Hepatocyte (in vitro differentiated cells): ENCODE measurements around the gene OSBPL7. TPM values are rescaled to one million over a fixed set of nuclear protein-coding genes. Genes with fewer than 3 reads are reported as not detected.

Experiments used
- DNase-seq: peaks from one replicate; pipeline ENCODE4 v3.0.0-alpha.2; 2016; ENCODE audit warnings: low spot score
- H2AFZ ChIP-seq: fragments of 200-600 bp; sonication (generic); 2 replicates; pipeline ENCODE4 v1.6.0; 2016; ENCODE audit warnings: antibody characterized with exemption, mild to moderate bottlenecking
- H3K27ac ChIP-seq: fragments of 200-600 bp; sonication (generic); 2 replicates; pipeline ENCODE4 v1.5.1; 2016; ENCODE audit warnings: mild to moderate bottlenecking
- H3K27me3 ChIP-seq: fragments of 200-600 bp; sonication (generic); 2 replicates; pipeline ENCODE4 v1.6.1; 2016
- H3K36me3 ChIP-seq: fragments of 200-600 bp; sonication (generic); replicated peaks from 2 replicates; pipeline ENCODE4 v1.5.1; 2016; ENCODE audit warnings: low read depth; ENCODE audit not compliant: insufficient read depth
- H3K4me1 ChIP-seq: fragments of 200-600 bp; sonication (generic); 2 replicates; pipeline ENCODE4 v1.5.1; 2016; ENCODE audit warnings: mild to moderate bottlenecking, moderate library complexity; ENCODE audit not compliant: insufficient read depth
- H3K4me2 ChIP-seq: fragments of 200-600 bp; sonication (generic); 2 replicates; pipeline ENCODE4 v1.6.0; 2016
- H3K4me3 ChIP-seq: fragments of 200-600 bp; sonication (generic); 2 replicates; pipeline ENCODE4 v1.5.1; 2016; ENCODE audit warnings: mild to moderate bottlenecking
- H3K79me2 ChIP-seq: fragments of 200-600 bp; sonication (generic); 2 replicates; pipeline ENCODE4 v1.6.0; 2017; ENCODE audit warnings: mild to moderate bottlenecking
- H3K9me2 ChIP-seq: fragments of 200-600 bp; sonication (generic); replicated peaks from 2 replicates; pipeline ENCODE4 v1.6.0; 2017; ENCODE audit warnings: mild to moderate bottlenecking; ENCODE audit not compliant: insufficient read depth
- H3K9me3 ChIP-seq: fragments of 200-600 bp; sonication (generic); 2 replicates; pipeline ENCODE4 v1.5.1; 2016; ENCODE audit warnings: low read depth, mild to moderate bottlenecking
- H4K20me1 ChIP-seq: fragments of 200-600 bp; sonication (generic); 2 replicates; pipeline ENCODE4 v1.6.0; 2016; ENCODE audit warnings: mild to moderate bottlenecking; ENCODE audit not compliant: insufficient read depth, poor library complexity, severe bottlenecking
- EZH2 ChIP-seq: fragments of 200-600 bp; sonication (generic); IDR thresholded peaks from 2 replicates; pipeline ENCODE4 v1.6.1; 2016; ENCODE audit warnings: antibody characterized with exemption, mild to moderate bottlenecking, borderline replicate concordance
- EZH2phosphoT487 ChIP-seq: fragments of 200-600 bp; sonication (generic); IDR thresholded peaks from one replicate; pipeline ENCODE4 v1.6.1; 2018; ENCODE audit warnings: antibody characterized with exemption, mild to moderate bottlenecking, low read depth, moderate library complexity; ENCODE audit not compliant: unreplicated experiment, severe bottlenecking
- WGBS: methylation state at CpG from one replicate; pipeline ENCODE4 v1.1.6; 2016; ENCODE audit warnings: low lambda C conversion rate; ENCODE audit errors: missing lambda C conversion rate; 5-methylcytosine and 5-hydroxymethylcytosine counted together
- polyA plus RNA-seq: library from polyadenylated mRNA; unstranded; fragments of >200 nt; fragmentation: Nextera tagmentation; extraction: Ambion mirVana; gene quantifications from 2 replicates; pipeline ENCODE4 v1.2.1, GENCODE V29; 2016
- total RNA-seq: library from RNA; depleted of rRNA; stranded (reverse); fragments of >200 nt; gene quantifications from 2 replicates; pipeline ENCODE4 v1.2.3, GENCODE V29; 2014
- TF ChIP-seq, protein P1 (sequence below): fragments of 200-600 bp; sonication (generic); IDR thresholded peaks from 2 replicates; pipeline ENCODE4 v1.5.1; 2016; ENCODE audit warnings: antibody characterized with exemption, mild to moderate bottlenecking; ENCODE audit not compliant: poor library complexity

Gene OSBPL7
- total and polyA plus RNA-seq, 2 experiments from 2014 or later: 6.2 to 9.3 TPM

DNA sequence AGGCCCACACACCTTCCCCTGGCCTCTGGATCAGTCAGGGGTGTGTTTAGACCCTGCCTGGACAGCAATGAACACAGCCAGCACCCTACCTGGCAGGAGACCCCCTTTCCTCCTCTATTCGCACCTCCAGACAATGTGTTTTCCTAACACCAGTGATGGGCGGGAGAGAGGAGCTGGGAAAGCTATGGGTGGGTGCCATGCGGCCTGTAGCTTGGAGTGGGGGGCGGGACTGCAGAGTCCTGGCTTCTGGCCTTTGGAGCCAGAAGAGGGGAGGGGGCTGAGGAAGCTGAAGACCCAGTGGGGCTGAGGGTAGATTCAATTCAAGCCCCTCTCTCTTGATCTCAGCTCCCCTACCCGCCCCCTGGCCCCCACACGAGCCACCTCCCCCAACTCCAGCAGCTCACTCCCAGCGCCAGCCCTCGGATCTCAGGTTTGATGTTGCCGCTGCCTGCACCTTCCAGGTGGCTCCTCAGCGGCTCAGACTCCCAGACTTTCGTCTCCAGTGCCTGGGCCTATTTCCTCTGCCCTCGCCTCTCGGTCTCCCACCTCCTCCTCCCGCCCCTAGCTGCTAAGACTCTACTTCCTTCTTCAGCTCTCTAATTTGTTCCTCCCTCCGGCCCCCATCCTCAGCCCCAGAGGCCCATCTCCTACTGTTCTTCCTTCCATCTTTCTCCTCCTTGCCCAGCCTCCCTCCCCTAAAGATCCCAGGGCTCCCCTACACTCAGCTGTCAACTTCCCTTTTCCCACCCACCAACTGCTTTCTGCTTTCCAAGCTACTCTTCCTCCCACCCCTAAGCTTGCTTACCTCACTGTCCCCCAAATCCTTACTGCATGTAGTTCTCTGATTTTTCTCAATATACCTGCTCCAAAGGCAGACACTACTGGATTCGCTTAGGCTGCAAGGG is 36.2 kb upstream of the OSBPL7 start:
- Histone ChIP-seq H2AFZ (no peak overlapping the region), H3K36me3 (no peaks in the 10 kb centered on the region), H3K9me2 (no peaks in the 10 kb centered on the region), H3K9me3 (no peaks in the 10 kb centered on the region), H3K4me3 (no peak overlapping the region), H4K20me1 (no peaks in the 10 kb centered on the region), H3K27me3 (peaks cover 41% of the 10 kb centered on the region), H3K4me1 (peaks cover 3% of the 10 kb centered on the region), H3K79me2 (no peaks in the 10 kb centered on the region), H3K4me2 (no peak overlapping the region), H3K27ac (no peak overlapping the region)
- no peak for DNase-seq
- WGBS: 77% methylated on average over 8 of the region's 16 CpGs
- TF ChIP-seq, protein P1, sequence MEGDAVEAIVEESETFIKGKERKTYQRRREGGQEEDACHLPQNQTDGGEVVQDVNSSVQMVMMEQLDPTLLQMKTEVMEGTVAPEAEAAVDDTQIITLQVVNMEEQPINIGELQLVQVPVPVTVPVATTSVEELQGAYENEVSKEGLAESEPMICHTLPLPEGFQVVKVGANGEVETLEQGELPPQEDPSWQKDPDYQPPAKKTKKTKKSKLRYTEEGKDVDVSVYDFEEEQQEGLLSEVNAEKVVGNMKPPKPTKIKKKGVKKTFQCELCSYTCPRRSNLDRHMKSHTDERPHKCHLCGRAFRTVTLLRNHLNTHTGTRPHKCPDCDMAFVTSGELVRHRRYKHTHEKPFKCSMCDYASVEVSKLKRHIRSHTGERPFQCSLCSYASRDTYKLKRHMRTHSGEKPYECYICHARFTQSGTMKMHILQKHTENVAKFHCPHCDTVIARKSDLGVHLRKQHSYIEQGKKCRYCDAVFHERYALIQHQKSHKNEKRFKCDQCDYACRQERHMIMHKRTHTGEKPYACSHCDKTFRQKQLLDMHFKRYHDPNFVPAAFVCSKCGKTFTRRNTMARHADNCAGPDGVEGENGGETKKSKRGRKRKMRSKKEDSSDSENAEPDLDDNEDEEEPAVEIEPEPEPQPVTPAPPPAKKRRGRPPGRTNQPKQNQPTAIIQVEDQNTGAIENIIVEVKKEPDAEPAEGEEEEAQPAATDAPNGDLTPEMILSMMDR: no peak
- TF ChIP-seq EZH2: no peak
- no peak for TF ChIP-seq EZH2phosphoT487

DNA sequence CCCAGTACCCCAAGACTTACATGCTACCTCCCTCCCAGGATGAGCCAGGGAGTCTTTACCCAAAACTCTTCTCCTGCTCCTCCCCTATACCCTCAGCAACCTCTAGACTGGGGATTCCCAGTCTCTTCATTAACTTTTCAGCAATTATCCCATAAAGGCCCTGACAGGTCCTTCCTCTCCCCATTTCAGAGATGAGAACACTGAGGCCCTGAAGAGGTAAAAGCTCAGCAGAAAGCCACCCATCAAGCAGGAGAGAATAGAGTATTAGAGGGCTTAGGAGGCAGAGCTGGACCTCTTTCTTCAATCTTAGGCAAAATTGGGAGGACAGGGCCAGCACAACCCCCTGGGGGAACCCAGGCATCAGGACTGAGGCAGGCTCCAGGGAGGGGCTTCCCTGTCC is 35.2 kb upstream of the OSBPL7 start:
- no peak for DNase-seq
- TF ChIP-seq EZH2: no peak
- no peak for TF ChIP-seq EZH2phosphoT487
- TF ChIP-seq, protein P1: no peak
- no peak overlapping the region for H2AFZ ChIP-seq
- no peak overlapping the region for H3K27ac ChIP-seq
- H3K9me2 ChIP-seq: no peaks in the 10 kb centered on the region
- H3K4me1 ChIP-seq: no peaks in the 10 kb centered on the region
- H3K27me3 ChIP-seq: peaks cover 51% of the 10 kb centered on the region
- H3K9me3 ChIP-seq: no peaks in the 10 kb centered on the region
- no peaks in the 10 kb centered on the region for H3K36me3 ChIP-seq
- H3K4me2 ChIP-seq: no peak overlapping the region
- no peaks in the 10 kb centered on the region for H3K79me2 ChIP-seq
- H3K4me3 ChIP-seq: no peak overlapping the region
- no peaks in the 10 kb centered on the region for H4K20me1 ChIP-seq

DNA sequence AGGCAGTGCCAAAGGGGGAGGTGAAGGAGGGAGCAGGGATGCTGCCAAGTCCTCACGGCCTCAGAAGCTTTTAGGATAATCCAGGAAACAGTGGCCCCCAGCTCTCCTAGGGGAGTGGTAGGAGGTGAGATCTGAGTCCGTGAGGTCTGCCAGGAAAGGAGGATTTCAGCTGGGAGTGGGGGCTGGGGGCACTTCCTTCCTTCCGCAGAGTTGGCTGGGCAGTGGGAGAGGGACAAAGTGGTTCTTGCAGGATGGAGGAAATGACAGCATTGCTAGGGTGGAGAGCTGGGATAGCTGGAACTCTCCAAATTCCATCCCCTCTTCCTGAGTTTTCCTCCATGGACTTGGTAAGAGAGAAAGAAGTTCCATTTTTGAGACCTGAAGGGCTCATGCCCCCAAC is 34.1 kb upstream of the OSBPL7 start:
- no peak overlapping the region for H3K4me3 ChIP-seq
- no peak overlapping the region for H3K27ac ChIP-seq
- WGBS: 37% methylated on average over 3 of the region's 3 CpGs
- TF ChIP-seq EZH2phosphoT487 (no peak), EZH2 (no peak)
- TF ChIP-seq, protein P1: no peak
- no peaks in the 10 kb centered on the region for H3K36me3 ChIP-seq
- no peaks in the 10 kb centered on the region for H3K79me2 ChIP-seq
- H4K20me1 ChIP-seq: no peaks in the 10 kb centered on the region
- H3K4me1 ChIP-seq: peaks cover 5% of the 10 kb centered on the region
- H2AFZ ChIP-seq: no peak overlapping the region
- peaks cover 53% of the 10 kb centered on the region for H3K27me3 ChIP-seq
- H3K4me2 ChIP-seq: no peak overlapping the region
- H3K9me2 ChIP-seq: no peaks in the 10 kb centered on the region
- no peak for DNase-seq
- no peaks in the 10 kb centered on the region for H3K9me3 ChIP-seq
